NCI-H748 (cell line): ENCODE results near the gene NR2C2.
"Not testable (repeated sequence)": the region's sequence is repeated elsewhere in the genome, so short reads cannot be mapped to it uniquely, and the experiment has no call there.

Source experiments
- DNase-seq: peaks from one replicate; lab custom pipeline; 2025; ENCODE audit not compliant: unreplicated experiment; lab: John Stamatoyannopoulos, UW

NR2C2 gene

GRCh38 chr3:14947100-14947885 is at the start of gene NR2C2:
Gene NR2C2 (plus strand): TSS chr3:14947583. CDS start chr3:15003915, 56,332 bp downstream.
- peak; percentile 86 for DNase-seq

GRCh38 chr3:14898929-14899328 is 48.5 kb upstream of the NR2C2 start:
- no peak for DNase-seq

- DNase-seq = peak; percentile 80
These were observed 47.3 kb upstream of the NR2C2 start for GRCh38 chr3:14899993-14900618.

- DNase-seq = no peak
These were observed 46.2 kb upstream of the NR2C2 start for GRCh38 chr3:14900881-14901873.

GRCh38 chr3:14902719-14903118 is 44.7 kb upstream of the NR2C2 start:
- no peak for DNase-seq

- DNase-seq = not testable (repeated sequence)
These were observed 43.9 kb upstream of the NR2C2 start for GRCh38 chr3:14903501-14903900.

- DNase-seq = no peak
These were observed 42.2 kb upstream of the NR2C2 start for GRCh38 chr3:14905055-14905657.

GRCh38 chr3:14906355-14906971 is 40.9 kb upstream of the NR2C2 start:
- no peak for DNase-seq

- peak; percentile 15 for DNase-seq
These were observed 40.1 kb upstream of the NR2C2 start for GRCh38 chr3:14907043-14907966.

GRCh38 chr3:14909250-14909649 is 38.1 kb upstream of the NR2C2 start:
- no peak for DNase-seq

- DNase-seq = no peak
These were observed 35.7 kb upstream of the NR2C2 start for GRCh38 chr3:14911651-14912050.

GRCh38 chr3:14913071-14913925 is 34.1 kb upstream of the NR2C2 start:
- no peak for DNase-seq

- DNase-seq = no peak
These were observed 33.2 kb upstream of the NR2C2 start for GRCh38 chr3:14913926-14914778.

- no peak for DNase-seq
These were observed 32.6 kb upstream of the NR2C2 start for GRCh38 chr3:14914779-14915117.

GRCh38 chr3:14915636-14916222 is 31.7 kb upstream of the NR2C2 start:
- DNase-seq = peak; percentile 1

GRCh38 chr3:14918356-14918860 is 29.0 kb upstream of the NR2C2 start:
- no peak for DNase-seq

GRCh38 chr3:14920536-14920935 is 26.8 kb upstream of the NR2C2 start:
- DNase-seq = no peak
